Inferior parietal cortex (tissue), 1 donor: Measurements from ENCODE around the gene HOXA7.

ENCODE experiments used
- DNase-seq: peaks from one replicate; pipeline ENCODE4 v3.0.0-alpha.2; 2016; ENCODE audit errors: extremely low spot score

Gene HOXA7

GRCh38 chr7:27170426-27171324 lies 14.2 kb upstream of the HOXA7 start:
- no peak for DNase-seq

DNA sequence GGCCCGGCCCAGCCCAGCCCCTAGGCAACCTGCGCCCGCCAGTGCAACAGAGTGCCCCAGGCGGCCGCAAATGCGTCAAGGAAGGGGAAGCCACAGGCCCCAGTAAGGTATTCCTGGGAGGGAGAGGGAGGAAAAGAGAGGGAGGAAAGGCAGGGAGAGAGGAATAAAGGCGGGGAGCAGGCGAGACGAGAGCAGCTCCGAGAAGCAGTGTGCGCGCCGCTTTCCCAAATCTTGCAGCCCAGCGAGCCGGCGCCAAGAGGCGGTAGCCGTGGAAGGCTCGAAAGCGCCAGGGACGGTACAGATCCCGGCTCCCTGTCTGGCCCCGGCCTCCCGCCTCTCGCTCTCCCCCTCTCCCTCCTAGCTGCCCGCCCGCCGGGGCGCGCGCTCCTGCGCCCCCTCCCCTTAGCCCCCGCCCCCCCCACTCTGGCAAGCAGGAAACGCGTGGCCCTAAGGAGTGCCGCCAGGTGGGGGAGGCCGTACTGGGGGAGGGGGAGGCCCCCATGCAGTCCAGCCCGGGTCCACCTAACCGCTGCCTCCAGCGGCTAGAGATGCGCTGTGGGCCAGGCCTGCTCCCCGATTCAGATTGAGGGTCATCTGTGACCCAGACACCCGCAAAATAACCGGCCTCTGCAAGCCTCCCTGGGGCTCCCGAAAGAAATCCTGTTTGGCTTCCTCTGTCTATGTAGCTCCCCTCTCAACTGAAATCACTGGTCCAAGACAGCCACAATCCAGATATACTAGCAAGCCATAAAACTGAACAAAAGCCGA lies 13.4 kb upstream of the HOXA7 start:
- no peak for DNase-seq

DNA sequence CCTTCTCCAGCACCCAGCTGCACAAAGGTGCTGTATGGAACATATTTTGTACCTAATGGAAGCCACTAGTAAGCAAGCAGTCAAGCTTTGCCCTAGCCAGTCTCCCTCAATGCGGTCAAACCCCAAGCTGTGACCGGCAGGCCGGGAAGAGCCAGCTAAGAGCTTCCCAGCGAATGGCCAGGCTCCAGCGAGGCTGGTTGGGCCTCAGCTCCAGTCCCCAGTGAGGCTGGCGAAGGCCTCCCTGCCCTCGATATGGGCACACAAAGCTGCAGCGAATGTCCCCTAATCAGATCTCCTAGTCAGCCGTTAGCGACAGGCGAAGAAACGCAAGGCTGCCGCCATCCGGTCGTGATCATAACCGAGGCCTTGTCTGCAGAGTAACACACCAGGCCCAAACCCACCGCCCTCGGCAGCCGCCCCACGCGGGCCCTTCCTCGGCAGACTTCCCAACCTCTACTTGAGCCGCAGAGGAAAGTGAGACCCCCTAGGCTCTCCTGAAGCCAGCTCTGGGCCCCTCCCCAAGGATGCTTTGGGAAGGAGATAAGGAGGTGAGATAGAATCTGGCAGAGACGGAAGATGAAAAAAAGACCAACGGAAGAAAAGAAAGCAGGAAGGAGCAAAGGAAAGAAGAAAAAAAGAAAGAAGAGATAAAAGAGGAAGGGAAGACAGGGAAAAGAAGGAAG lies 11.9 kb upstream of the HOXA7 start:
- no peak for DNase-seq

- no peak for DNase-seq
Observed at GRCh38 chr7:27167916-27168264, 11.4 kb upstream of the HOXA7 start.

DNA sequence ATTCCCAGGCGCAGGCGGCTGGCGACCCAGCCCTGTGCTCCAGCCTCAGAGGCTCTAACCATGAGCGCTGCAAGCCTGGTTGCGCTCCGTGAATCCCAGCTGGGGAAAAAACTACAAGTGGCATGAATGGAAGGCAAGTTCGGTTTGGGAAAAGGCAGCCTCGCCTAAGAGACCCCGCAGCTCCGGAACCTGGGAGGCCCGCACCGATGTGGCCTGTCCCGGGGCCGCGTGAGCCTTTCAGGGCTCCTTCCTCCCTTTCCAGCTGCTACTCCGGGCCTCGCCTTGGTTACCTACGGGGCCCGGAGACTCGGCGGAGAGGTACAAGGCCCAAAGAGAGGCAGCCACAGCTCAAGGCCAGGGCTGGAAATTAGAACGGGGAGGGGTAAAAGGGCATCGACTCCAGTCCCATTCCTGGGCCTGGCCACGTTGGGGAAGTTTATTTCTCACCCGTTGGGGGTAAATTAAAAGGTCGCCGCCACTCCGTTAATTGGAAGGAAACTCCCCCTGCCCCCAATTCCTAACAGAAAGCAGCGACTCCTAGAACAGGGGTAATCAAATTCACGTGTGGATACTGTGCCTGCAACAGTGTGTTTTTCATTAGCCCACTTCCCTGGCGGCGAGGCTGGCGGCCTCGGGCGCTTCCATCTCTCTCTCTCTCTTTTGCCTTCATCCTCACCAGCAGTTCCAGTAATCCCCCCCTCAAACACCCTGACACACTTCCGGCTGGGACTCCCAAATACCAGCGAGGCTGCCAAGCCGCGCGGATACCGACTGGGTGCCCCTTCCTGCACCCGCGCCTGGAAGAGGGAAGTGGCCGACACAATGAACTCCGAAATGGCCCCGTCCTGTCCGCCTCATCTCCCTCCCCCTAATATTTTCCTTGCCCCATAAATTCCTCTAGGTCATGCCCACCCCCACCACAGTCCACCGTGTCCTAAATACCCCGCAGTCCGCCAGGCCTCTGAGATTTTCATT lies 10.3 kb upstream of the HOXA7 start:
- no peak for DNase-seq

- DNase-seq, result no peak
Observed at GRCh38 chr7:27165996-27166530, 9.6 kb upstream of the HOXA7 start.

GRCh38 chr7:27165089-27165995 lies 8.9 kb upstream of the HOXA7 start, which contains the start of gene HOXA9:
TSS of gene HOXA9 (minus strand) at chr7:27165537. CDS start at chr7:27165457, 80 bp downstream.
- DNase-seq, result no peak

- DNase-seq, result no peak
Observed at GRCh38 chr7:27164367-27165088, 8.1 kb upstream of the HOXA7 start.

- DNase-seq, result no peak
Observed at GRCh38 chr7:27164045-27164366, 7.5 kb upstream of the HOXA7 start.

GRCh38 chr7:27163288-27164044 lies 7.0 kb upstream of the HOXA7 start:
- no peak for DNase-seq

GRCh38 chr7:27162561-27163287 lies 6.2 kb upstream of the HOXA7 start:
- no peak for DNase-seq

GRCh38 chr7:27161721-27162560 lies 5.5 kb upstream of the HOXA7 start:
- DNase-seq, result no peak

GRCh38 chr7:27161214-27161720 lies 4.8 kb upstream of the HOXA7 start:
- DNase-seq, result no peak

DNA sequence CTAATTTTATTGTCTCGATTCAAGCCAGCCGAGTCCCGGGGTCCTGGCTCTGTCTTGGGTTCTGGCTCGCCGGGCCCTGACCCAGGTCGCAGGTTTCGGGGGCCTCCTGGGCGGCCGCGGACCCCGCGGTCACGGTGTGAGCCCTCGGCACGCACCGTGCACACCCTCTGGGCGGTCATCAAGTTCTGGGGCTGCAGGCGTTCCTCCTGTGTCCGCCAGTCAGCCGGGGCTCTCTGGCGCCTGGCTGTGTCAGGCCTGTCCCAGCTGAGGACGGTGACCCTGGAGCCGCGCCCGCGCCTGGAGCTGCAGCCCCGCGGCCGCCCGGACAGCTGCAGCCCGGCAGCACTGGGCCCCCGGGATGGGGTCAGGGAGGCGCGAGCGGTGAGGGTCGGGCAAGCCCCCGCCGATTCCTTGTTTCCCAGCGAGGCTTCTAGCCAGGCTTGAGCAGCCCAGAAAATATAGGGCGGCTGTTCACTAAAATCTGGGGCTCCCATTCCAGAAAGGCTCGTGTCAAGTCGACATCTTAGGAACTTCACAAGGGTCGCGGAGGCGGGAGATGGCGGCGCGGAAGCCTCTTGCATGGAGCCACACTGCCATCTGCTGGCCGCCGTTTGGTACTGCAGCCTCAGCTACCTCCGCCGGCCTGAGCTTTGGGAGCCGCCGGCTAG lies 4.2 kb upstream of the HOXA7 start:
- DNase-seq, result peak; percentile 80

- DNase-seq, result no peak
Observed at GRCh38 chr7:27160145-27160545, 3.7 kb upstream of the HOXA7 start.
